Activated naive CD4-positive, alpha-beta T cell treated with anti-CD3 and anti-CD28 coated beads, Interleukin-2, amount 10 ng/mL, durations not matched to agents 7 days and 5 days (primary cell): ENCODE measurements around the gene DPY19L2.
A peak's percentile ranks its signal among the peaks of the same experiment; 100 is the strongest.
"Not testable (repeated sequence)": the region's sequence is repeated elsewhere in the genome, so short reads cannot be mapped to it uniquely, and the experiment has no call there.

Source experiments
- CTCF ChIA-PET: fragments of 350-600 bp; sonication (Branson Sonifier 250); formaldehyde crosslinking; loops from one replicate; lab custom pipeline; 2021; ENCODE audit warnings: antibody characterized with exemption; lab: Charles Lee
- DNase-seq: peaks from one replicate; pipeline ENCODE4 v3.0.0-alpha.2; 2020
- H3K27ac Mint-ChIP-seq: one replicate; pipeline ENCODE4 v1.8.0; 2021; ENCODE audit warnings: mild to moderate bottlenecking, moderate library complexity, mixed read lengths
- H3K27me3 Mint-ChIP-seq: one replicate; pipeline ENCODE4 v1.8.0; 2021; ENCODE audit warnings: mild to moderate bottlenecking, mixed read lengths
- H3K36me3 Mint-ChIP-seq: one replicate; pipeline ENCODE4 v1.8.0; 2021; ENCODE audit warnings: mixed read lengths
- H3K4me1 Mint-ChIP-seq: one replicate; pipeline ENCODE4 v1.8.0; 2021; ENCODE audit warnings: mixed read lengths
- H3K4me3 Mint-ChIP-seq: one replicate; pipeline ENCODE4 v1.8.0; 2021; ENCODE audit warnings: mild to moderate bottlenecking, moderate library complexity, mixed read lengths
- H3K9me3 Mint-ChIP-seq: one replicate; pipeline ENCODE4 v1.8.0; 2021; ENCODE audit warnings: mixed read lengths

Gene DPY19L2

DNA sequence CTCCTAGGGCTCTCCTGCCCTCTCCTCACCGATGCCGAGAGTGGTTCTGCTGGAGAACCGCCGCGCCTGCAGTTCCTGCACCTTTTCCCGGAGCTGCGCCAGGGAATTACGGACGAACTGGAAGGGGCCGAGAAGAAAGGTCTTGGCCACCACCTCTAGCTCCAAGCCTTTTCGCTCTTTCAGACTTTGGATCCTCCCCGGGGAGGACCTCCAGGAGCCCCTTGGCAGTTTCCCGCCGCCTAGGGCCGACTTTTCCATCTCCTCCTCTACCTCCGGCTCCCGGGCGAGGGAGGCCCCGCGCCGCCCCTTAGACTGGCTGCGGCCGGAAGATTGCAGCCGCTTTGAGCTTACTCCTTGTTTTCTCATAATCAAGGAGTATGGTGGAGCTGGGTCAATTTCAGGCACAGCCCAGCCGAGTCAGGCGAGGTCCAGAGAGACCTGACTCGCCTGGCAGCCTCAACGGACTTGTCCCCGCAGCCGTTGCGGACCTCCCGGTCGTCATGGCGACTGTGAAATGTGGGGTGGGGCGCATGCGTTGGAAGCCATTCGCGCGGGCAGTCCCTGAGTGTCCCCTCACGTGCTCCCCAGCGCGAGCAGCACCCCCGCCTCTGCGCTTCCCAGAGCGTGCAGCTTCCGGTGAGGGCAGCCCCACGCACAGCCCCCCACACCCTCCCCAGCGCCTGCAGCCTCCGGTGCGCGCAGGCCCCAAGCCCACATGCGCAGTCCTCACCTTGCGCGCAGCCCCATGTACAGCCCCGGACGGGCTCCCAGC lies at the start of gene DPY19L2:
TSS of gene DPY19L2 (minus strand) at position 466 of the 772 bp plus-strand sequence. CDS start at position 366, 100 bp downstream.
- Mint-ChIP-seq H3K4me1 (peaks cover 16% of the 10 kb centered on the region), H3K9me3 (no peaks in the 10 kb centered on the region), H3K27ac (no peak within 1 kb of the TSS), H3K27me3 (peaks cover 44% of the 10 kb centered on the region), H3K36me3 (no peaks in the 10 kb centered on the region), H3K4me3 (peak within 1 kb of the TSS; percentile 78)
- peak; percentile 46 for DNase-seq
- CTCF ChIA-PET: no interaction called here

DNA sequence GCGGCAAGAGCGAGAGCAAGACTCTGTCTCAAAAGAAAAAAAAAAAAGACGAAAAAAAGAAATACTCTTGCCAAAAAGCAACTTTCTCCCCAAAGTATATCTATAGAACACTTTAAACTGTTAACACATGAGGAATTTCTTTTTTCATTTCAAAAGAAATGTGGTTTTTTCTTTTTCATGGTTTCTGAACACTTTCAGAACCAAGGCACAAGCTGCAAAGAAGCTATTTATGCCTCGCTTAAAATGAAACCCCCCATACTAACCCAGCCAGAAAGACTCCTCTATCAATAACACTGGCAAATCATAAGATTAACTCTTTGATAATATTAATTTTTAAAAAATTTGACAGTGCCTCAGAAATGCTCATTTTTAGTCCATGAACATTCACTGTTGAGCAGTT lies 48.6 kb upstream of the DPY19L2 start:
- CTCF ChIA-PET, H3K9me3 Mint-ChIP-seq: not testable (repeated sequence)

DNA sequence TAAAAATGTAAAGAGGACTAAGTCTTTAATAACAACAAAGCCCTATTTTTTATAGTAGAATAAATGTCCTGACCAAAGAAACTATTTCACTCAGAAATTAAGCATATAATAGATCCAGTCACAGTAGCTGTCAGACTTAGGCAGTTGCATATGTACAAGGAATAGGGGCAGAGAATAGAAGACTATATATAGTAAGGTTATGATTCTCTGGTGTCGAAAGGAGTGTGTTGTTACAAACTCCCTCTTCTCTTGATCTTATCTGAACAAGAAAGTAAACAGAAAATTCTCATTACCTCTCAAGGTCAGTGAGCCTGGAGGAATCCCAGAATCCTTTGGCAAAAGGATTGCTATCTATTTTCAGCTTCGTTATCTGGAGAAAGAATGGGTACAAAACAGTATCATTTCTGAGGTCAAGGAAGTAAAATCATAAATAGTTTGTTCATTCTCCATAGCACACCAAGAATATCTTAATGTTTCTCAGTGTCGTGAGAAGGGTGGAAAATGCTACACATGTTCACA lies 46.9 kb upstream of the DPY19L2 start:
- CTCF ChIA-PET, H3K36me3 Mint-ChIP-seq, H3K27ac Mint-ChIP-seq, H3K4me3 Mint-ChIP-seq, H3K4me1 Mint-ChIP-seq, H3K9me3 Mint-ChIP-seq, DNase-seq, H3K27me3 Mint-ChIP-seq: not testable (repeated sequence)

More for the DNA sequence above, 48.6 kb upstream of the DPY19L2 start:
- not testable (repeated sequence) for H3K4me1 Mint-ChIP-seq, H3K27ac Mint-ChIP-seq, H3K36me3 Mint-ChIP-seq, DNase-seq, H3K4me3 Mint-ChIP-seq, H3K27me3 Mint-ChIP-seq

DNA sequence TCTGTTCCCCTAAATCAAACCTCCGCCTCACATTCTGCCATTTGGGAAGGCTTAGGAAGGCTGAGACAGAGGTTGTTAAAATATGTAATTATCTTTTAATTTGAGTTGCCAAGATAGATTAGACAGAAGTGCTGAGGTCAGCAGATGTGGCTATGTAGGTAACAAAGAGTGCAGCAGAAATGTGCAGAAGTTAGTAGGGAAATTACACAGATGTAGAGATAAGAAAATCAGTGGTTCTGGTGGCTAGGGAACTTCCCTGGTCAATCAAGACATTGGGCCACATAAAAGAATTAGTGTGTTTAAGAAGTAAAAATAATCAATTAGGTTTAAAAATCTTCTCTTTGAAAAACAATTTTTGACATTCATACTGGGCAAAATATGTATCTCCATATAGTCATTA lies 46.1 kb upstream of the DPY19L2 start:
- CTCF ChIA-PET, H3K9me3 Mint-ChIP-seq, H3K27ac Mint-ChIP-seq, H3K4me1 Mint-ChIP-seq, H3K36me3 Mint-ChIP-seq, DNase-seq, H3K27me3 Mint-ChIP-seq, H3K4me3 Mint-ChIP-seq: not testable (repeated sequence)

DNA sequence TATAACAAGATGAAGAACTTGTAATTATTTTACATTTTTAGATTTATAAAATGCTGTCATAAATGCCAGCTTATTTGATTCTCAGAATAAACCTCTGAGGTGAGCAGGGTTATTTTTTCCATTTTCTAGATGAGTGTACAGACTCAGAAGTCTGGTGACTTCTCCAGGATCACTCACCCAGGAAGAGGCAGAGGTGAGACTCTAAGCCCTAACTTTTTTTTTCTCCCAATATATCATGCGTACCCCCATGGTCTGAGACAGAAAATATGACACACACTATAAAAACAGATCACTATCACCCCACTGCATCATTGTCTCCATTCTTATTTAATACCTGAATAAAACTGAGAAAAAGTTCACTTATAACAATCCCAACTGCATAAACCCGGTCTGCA lies 45.4 kb upstream of the DPY19L2 start:
- H3K9me3 Mint-ChIP-seq, H3K4me3 Mint-ChIP-seq, DNase-seq, CTCF ChIA-PET, H3K36me3 Mint-ChIP-seq, H3K27me3 Mint-ChIP-seq, H3K27ac Mint-ChIP-seq, H3K4me1 Mint-ChIP-seq: not testable (repeated sequence)

DNA sequence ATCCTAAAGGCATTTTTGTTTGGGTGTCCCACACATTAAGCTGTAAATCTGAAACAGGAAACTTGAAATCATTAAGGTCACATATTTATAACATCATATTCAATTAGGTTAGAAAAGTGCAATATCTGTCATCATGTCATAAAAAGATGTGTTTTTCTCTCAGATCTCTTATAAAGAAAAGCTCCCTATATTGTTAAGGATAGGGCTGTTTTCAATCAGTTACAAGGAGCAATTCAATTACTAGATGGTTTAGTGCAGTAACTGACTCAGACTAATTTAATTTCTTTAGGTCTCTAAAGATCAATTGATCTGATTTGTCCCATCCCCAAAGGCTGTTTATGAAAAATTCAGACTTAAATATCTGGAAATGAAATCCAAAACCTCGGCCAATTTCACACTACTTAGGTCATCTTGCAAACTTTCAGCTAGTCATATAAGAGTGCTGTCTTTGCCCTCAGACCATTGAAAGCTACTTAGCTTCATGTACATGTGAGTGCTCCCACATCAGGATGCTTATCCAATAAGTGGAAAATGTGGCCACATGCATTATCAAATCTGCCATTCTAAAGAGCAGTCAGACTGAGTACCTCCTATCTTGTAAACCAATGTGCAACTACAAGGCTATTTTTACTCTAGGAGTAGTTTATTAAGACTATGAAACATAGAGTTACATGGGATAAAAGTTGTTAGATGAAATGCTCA lies 44.8 kb upstream of the DPY19L2 start:
- H3K4me1 Mint-ChIP-seq, H3K4me3 Mint-ChIP-seq, H3K27ac Mint-ChIP-seq, H3K9me3 Mint-ChIP-seq, DNase-seq, H3K36me3 Mint-ChIP-seq, CTCF ChIA-PET, H3K27me3 Mint-ChIP-seq: not testable (repeated sequence)

DNA sequence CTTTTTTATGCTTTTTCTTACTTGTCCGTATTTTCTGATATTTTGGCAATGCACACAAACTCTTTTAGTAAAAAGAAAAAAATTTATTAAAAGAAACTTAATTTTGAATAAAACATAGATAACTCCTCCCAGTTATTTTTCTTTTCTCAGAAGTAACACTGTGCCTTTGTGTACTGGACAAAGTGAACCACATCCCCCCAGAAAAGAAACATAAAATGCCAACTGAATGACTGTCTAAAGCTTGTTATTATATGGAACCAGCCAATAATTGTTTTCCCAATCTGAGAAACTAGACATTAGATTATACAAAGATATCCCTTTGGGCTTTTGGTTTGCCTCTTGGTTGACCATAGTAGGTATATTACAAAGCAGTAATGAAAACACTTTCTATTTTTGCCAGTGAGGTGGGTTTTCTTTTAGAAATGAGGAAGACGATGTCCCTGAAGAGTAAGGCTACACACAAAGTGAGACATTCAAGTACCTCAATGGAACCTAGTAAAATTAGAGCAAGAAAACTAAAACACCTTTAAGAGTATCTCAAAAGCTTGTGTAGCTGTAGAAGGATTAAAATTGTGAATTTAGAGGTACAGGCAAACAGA lies 44.2 kb upstream of the DPY19L2 start:
- H3K4me1 Mint-ChIP-seq, CTCF ChIA-PET, DNase-seq, H3K9me3 Mint-ChIP-seq, H3K36me3 Mint-ChIP-seq, H3K27me3 Mint-ChIP-seq, H3K27ac Mint-ChIP-seq, H3K4me3 Mint-ChIP-seq: not testable (repeated sequence)

DNA sequence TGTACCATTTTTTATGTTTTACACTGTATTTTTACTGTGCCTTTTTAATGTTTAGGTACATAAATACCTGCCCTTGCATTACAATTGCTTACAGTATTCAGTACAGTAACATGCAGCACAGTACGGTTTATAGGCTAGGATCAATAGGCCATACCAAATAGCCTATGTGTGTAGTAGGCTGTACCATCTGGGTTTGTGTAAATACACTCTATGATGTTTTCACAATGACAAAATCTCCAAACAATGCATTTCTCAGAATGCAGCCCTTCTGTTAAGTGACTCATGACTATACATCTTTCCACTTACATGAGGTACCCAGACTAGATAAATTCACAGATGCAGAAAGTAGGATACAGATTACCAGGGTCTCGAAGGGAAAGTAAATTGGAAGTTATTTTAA lies 43.0 kb upstream of the DPY19L2 start:
- H3K4me3 Mint-ChIP-seq, CTCF ChIA-PET, H3K9me3 Mint-ChIP-seq, H3K4me1 Mint-ChIP-seq, H3K27ac Mint-ChIP-seq, H3K27me3 Mint-ChIP-seq, DNase-seq, H3K36me3 Mint-ChIP-seq: not testable (repeated sequence)

DNA sequence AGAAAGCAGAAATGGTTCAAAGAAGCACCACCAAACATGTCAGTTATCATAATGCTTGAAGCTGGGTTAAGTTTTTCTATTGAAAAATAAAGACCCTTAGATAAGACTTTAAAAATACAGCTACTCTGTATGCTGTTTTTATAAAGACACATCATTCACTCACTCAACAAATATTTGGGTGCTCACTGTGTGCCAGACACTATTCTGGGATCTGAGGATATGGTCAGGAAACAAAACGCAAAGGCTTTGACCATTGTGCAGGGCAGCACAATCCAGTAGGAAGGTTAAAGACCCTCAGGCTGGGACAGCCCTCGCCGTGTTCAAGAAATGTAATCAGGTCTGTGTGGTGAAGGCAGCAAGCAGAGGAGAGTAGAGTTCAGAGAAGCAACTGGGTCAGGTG lies 38.0 kb upstream of the DPY19L2 start:
- H3K4me1 Mint-ChIP-seq: no peaks in the 10 kb centered on the region
- H3K36me3 Mint-ChIP-seq: no peaks in the 10 kb centered on the region
- CTCF ChIA-PET: no interaction called here

DNA sequence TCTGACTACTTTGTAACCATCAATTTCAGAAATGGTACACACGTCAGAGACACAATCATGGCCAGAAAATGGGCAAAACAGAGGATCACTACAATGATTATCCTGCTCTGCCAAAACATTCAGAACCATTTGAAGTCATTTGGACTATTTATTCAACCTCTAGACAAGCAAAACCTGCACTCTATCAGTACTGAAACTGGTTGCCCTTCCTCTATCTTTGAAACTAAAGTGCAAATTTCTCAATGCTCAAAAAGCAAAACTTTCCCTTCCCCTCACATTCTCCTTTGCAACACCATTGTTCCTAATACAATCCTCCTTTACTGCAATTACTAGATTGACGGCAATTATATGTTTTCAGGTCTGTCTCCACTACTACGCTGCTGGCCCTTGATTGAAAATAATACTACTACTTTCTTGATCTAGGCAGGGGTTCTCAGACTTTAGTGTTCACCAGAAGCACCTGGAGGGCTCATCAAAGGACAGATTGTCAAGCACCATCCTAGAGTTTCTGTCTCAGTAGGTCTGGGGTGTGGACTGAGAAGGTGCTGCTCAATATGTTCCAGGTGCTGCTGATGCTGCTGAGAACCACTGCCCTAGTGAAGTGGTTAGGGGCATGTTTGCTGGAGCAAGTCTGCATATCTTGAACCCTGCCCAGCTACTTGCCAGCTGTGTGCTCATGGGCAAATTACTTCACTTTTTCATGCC lies 31.5 kb upstream of the DPY19L2 start:
- H3K4me3 Mint-ChIP-seq, H3K27me3 Mint-ChIP-seq, CTCF ChIA-PET, DNase-seq, H3K36me3 Mint-ChIP-seq, H3K4me1 Mint-ChIP-seq, H3K9me3 Mint-ChIP-seq, H3K27ac Mint-ChIP-seq: not testable (repeated sequence)

More for the DNA sequence above, 38.0 kb upstream of the DPY19L2 start:
- Mint-ChIP-seq H3K27me3 (peaks cover 7% of the 10 kb centered on the region), H3K27ac (no peak overlapping the region), H3K9me3 (no peaks in the 10 kb centered on the region), H3K4me3 (no peak overlapping the region)
- no peak for DNase-seq

DNA sequence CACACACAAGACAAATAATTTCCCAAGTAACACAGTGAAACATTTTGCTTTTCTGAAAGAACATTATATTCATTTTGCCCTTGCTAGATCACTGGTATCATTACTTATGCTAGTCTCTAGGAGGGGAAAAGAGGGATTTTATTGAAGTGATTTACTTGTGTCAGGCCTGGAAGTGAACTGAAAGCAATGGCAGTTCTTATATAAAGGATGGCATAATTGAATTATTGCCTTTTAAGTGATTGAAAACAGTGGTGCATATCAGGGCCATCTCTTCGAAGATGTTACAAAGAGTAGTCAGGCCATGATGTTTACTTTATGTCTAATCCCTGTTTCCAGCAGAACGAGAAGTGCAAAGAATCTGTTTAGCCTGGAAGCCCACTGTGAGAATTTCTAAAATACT lies 30.7 kb upstream of the DPY19L2 start:
- H3K9me3 Mint-ChIP-seq, H3K27ac Mint-ChIP-seq, H3K36me3 Mint-ChIP-seq, H3K4me1 Mint-ChIP-seq, H3K27me3 Mint-ChIP-seq, CTCF ChIA-PET, H3K4me3 Mint-ChIP-seq, DNase-seq: not testable (repeated sequence)

DNA sequence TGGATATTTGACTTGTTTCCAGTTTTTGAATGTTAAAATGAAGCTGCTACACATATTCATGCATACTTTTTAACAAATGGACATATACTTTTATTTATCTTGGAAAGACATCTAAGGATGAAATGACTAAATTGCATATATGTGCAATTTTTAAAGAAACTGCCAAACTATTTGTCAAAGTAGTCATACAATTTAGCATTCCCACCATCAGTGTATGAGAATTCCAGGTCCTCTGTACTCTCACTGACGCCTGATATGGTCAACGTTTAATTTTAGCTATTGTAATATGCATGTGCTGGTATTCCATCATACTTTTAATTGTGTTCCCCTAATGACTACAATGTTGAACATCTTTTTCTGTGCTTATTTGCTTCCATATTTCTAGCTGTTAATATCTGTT lies 22.5 kb upstream of the DPY19L2 start:
- H3K4me1 Mint-ChIP-seq, H3K9me3 Mint-ChIP-seq, H3K27ac Mint-ChIP-seq, H3K36me3 Mint-ChIP-seq, H3K4me3 Mint-ChIP-seq, CTCF ChIA-PET, H3K27me3 Mint-ChIP-seq, DNase-seq: not testable (repeated sequence)

DNA sequence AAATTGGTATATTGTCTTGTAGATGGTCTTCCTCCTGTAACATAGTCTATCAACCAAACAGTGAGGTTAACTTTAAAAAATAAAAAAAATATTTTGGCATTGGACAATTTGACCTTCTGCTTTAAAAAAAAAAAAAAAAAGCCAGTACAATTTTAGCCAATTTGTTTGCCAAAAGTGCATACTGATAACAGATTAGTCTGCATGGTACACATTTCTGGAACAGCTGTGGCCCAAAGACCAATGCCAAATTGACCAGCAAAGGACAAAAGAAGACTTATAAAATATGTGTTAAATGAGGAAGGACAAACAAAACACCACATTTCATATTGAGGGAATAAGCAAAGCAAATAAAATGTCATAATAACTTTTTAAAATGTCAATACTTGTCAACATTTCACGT lies 20.8 kb upstream of the DPY19L2 start:
- H3K36me3 Mint-ChIP-seq, H3K4me1 Mint-ChIP-seq, H3K4me3 Mint-ChIP-seq, CTCF ChIA-PET, H3K27me3 Mint-ChIP-seq, DNase-seq, H3K9me3 Mint-ChIP-seq, H3K27ac Mint-ChIP-seq: not testable (repeated sequence)

DNA sequence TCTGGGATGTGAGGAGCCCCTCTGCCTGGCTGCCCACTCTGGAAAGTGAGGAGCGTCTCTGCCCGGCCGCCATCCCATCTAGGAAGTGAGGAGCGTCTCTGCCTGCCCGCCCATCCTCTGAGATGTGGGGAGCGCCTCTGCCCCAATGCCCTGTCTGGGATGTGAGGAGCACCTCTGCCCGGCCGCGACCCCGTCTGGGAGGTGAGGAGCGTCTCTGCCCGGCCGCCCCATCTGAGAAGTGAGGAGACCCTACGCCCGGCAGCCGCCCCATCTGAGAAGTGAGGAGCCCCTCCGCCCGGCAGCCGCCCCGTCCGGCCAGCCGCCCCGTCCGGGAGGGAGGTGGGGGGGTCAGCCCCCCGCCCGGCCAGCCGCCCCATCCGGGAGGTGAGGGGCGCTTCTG lies 18.3 kb upstream of the DPY19L2 start:
- DNase-seq, H3K4me3 Mint-ChIP-seq, CTCF ChIA-PET, H3K27ac Mint-ChIP-seq, H3K9me3 Mint-ChIP-seq, H3K36me3 Mint-ChIP-seq, H3K4me1 Mint-ChIP-seq, H3K27me3 Mint-ChIP-seq: not testable (repeated sequence)
